ENCODE data around the gene PRPF38B. TPM values are rescaled to one million over a fixed set of nuclear protein-coding genes. Genes with fewer than 3 reads are reported as not detected.
"Not testable (repeated sequence)": the region's sequence is repeated elsewhere in the genome, so short reads cannot be mapped to it uniquely, and the experiment has no call there.

The PRPF38B gene
- total RNA-seq, 1 donor from 2014 or later = 9.9 TPM

DNA sequence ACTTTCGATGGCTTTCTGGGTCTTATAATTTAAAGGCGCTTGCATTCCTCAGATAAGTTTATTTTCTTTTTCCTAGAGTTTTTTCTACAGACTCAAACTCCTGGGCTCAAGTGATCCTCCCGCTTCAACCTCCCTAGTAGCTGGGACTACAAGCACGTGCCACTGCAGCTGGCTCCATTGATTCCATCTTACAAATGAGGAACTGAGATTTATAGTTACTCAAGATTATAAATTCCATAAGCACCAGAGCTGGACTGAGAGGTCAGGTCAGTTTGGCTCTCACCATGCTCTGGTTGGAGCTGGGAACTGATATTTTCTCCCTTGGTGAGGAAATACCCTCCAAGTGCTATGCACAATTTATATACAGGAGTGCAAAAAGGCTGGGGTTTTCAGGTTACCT, 13.4 kb upstream of the PRPF38B start:
- no peak for DNase-seq (ENCODE audit: low read depth in 2 of 2)

DNA sequence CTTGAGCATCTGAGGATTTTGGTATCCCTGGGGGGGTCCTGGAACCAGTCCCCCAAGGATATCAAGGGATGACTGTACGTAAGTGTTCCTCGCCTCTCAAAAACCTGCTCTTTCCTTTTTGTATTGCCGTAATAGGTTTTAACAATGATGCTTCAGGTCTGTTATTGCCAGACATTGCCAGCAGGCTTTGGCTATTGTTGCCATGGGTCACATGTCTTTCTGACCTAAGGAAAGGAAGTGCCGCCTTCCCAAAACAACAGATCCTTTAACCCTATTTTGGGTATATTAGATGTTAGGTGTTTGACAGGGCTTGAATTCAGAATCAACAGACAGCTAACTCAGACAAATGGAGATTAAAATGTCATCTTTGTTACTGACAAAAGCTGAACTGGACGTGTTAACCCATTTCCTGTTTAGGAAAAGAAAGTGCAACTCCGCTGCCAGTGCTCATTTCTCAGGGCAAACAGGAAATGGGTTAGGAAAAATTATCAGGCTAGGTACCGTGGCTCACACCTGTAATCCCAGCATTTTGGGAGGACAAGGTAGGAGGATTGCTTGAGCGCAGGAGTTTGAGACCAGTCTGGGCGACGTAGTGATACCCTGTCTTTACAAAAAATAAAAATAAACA, 12.4 kb upstream of the PRPF38B start:
- peak; percentile 29 to 57 for DNase-seq (ENCODE audit: low read depth in 2 of 2)

DNA sequence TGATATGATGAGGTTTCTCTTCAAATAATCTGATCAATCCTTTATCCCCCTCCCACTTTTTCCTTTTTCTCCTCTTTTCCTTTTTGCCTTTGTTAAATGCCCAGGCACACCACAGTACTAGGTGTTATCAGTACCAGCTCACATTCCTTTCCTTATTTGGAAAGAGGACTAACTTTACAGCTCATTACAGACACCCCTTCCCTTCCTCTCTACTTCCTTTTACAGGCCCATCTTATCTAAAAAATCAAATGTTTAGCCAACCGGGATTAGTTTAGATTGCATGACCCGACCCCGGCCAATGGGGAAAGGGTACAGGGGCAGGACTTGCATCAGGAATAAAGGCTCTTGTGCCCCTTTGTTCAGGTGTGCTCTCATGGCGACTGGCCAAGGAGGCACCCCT, 10.4 kb upstream of the PRPF38B start:
- DNase-seq (ENCODE audit: low read depth in 2 of 2) = not testable (repeated sequence)

DNA sequence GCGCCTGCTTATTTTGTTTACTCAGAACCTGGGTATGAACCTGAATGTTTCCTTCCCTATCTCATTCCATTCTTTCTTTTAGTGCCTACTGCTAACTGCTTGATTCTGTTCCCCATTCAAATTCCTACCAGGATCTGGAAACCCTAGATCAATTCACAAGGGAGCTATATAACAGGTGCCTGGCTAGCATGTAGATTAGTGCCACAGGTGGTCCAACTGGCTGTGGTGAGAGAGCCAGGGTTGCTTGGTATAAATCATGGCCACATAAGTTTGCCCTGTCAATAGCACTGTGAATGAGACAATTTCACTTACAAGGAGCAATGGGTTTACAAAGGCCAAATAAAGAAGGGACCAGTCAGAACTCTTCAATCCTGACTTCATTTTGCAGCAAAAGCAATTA, 6.6 kb upstream of the PRPF38B start:
- DNase-seq (ENCODE audit: low read depth in 2 of 2) = no peak

DNA sequence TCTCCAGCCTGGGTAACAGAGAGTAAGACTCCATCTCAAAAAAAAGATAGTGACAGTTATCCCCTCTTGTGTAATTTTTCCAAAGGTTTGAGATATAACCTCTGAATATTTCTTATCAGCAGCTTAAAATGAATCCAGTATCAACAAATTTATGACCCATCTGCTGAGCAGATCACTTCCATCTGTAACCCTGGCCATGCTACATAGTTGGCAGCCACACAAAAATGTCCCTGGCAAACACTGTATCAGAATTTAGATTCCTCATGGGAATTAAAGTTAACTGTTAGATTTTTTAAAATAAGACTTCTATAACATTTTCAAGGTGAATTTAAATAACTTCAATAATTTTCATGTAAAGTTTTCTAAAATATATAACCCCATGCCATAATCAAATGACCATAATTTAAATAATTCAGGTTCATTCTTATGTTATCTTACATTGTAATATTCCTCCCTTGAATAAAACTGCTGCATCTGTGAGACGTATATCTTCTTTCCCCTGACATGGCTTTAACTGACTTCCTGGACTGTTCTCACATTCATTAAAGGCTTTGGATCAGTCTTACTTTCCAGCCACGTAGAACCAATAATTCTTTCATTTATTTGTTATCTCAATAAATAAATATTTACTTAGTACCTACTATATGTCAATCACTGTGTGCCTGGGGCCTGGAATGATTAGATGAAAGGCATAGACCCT, 5.3 kb upstream of the PRPF38B start:
- peak in 1 of 2 donors; percentile 74 for DNase-seq (ENCODE audit: low read depth in 2 of 2)

DNA sequence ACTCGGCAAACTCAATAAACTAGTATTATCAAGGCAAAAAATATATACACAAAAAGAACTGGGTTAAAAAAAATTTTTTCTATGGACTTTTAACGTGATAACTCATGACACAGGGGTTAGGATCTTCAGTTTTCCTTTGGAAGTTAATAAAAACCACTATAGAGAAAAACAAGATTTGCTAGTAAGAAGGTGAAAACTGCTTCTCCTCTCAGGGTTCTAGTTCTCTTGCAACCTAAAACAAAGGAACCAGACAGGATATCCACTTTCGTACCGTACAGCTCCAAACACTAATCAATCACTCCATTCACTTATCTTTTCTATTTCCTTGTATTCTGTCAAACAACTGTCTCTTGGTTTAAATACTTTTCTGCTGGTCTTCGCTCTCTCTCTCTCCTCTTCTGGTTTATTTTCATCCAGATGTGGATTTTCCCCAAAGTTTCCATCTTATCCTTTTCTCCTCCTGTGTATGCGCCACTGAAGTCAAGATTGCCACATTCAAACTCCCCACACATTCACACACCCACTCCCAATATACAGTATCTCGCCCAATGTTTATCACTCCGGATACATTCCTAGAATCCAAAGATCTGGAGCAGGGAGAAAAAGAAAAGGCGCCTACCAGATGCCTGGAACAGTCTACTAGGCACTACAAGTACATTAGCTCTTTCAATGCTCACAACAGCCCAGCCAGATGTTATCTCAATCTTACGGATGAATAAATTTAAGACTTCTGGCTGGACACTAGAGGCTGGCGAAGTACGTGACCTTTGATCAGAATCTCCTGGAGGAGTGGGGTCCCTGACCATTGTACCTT, 775 bp upstream of the PRPF38B start:
- DNase-seq (ENCODE audit: low read depth in 2 of 2) = no peak

DNA sequence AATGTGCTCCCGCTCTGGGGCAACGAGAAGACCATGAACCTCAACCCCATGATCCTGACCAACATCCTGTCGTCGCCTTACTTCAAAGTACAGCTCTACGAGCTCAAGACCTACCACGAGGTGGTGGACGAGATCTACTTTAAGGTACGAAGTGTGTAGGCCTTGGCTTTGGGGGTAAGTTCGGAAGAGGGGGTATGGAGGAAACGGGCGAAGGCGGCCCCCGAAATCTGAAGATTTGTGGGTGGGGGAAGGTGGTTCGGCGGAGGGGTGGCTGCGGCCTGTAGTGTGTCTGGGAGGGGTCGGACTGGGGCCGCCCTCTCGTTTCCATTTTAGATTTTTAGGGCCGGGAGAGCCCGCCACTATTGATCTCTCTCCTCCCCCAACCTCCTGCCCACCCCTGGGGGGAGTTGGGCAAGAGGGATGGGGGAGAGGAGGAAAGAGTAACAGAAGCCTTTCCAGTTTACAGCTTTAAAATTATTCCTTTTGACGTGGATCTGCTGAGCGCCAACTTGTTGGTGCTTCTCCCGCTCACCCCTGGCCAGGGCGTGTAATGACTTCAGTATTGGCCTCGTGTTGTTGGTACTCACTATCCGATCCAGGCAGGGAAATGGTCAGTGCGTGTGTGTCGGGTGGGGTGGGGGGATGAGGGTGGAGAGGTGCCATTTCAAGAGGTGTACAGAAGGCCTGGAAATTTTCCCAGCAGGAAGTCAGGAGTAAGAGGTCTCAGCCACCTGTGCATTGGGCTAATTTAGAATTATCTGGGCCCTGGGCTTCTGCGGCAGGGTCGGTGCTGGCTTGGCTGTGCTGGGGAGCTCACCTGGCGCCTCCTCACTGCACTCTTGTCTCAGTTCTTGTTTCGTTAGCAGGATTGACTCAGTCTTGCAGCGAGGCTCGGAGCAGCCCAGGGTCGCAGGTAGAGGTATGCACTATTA, 880 bp downstream of the PRPF38B start:
- peak; percentile 55 to 81 for DNase-seq (ENCODE audit: low read depth in 2 of 2)

DNA sequence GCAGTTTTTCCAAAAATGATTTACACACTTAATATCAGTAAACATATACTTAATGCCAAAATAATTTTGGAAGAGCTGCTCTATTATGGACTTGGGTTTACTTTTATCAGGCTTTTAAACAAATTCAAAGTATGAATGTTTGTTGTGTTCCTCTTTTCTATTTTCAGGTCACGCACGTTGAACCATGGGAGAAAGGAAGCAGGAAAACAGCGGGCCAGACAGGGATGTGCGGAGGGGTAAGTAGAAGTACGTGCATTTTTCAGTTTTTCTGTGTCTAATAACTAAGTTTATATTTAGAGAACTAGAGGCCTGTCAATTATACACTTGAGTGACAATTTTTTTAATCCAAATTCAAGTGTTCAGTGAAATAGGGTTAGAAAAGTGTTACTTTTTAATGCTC, 3.4 kb downstream of the PRPF38B start:
- DNase-seq (ENCODE audit: low read depth in 2 of 2) = no peak

DNA sequence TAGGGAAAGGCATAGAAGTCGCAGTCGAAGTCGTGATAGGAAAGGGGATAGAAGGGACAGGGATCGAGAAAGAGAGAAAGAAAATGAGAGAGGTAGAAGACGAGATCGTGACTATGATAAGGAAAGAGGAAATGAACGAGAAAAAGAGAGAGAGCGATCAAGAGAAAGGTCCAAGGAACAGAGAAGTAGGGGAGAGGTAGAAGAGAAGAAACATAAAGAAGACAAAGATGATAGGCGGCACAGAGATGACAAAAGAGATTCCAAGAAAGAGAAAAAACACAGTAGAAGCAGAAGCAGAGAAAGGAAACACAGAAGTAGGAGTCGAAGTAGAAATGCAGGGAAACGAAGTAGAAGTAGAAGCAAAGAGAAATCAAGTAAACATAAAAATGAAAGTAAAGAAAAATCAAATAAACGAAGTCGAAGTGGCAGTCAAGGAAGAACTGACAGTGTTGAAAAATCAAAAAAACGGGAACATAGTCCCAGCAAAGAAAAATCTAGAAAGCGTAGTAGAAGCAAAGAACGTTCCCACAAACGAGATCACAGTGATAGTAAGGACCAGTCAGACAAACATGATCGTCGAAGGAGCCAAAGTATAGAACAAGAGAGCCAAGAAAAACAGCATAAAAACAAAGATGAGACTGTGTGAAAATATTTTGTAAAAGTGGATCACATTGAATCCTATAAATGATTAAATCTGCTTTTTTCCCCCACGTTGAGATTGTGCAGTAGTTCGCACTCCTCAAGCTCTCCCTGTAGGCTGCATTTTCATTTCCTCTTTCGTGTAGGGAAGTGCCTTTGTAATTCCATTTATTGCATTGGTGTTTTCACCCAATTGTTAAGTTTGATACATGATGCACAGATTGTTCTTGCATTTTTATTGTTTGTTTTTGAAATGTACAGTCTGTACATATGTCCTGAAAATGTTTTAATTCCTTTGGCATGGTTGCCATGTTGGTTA, 7.5 kb downstream of the PRPF38B start:
- DNase-seq (ENCODE audit: low read depth in 2 of 2) = no peak

DNA sequence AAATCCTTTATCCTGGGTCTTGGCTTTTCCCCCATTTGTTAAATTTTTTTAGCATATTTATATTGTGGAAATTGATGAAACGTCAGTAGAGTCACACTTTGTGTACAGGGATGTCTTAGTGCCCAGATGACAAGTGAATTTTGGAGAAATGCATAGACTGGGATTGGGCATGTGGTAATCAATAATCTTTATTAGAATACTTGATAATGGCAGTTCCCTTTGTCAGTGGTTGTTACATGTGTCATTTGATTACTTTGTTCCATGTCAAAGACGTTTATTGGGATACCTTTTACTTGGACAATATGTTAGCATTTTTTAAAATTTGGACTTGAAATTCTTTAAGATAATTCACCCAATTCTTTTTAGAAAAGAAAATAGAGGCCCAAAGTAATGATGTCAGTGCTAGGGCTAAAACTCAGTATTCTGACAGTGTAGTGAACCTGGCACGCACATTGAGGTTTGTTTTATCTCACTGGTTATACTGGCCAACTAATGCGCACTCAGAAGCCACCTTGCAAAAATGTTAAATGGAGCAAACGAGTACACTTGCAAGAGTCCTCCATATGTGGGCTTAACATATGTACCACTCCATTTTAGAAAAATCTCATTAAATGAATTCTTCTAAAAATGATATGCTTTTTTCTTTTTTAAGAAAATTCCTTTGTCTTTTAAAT, 9.2 kb downstream of the PRPF38B start:
- no peak for DNase-seq (ENCODE audit: low read depth in 2 of 2)

DNA sequence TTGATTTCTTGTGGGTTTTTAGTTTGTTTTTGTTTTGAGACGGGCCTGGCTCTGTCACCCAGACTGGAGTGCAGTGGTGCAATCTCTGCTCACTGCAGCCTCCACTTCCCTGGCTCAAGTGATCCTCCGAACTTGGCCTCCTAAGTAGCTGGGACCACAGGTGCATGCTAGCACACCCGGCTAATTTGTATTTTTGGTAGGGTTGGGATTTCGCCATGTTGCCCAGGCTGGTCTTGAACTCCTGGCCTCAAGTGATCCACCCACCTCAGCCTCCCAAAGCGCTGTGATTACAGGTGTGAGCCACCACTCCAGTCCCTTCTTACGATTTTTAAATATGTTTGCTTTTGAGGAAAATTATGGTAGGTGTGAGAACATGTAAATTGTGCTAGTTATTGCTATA, 10.0 kb downstream of the PRPF38B start:
- DNase-seq (ENCODE audit: low read depth in 2 of 2) = not testable (repeated sequence)

DNA sequence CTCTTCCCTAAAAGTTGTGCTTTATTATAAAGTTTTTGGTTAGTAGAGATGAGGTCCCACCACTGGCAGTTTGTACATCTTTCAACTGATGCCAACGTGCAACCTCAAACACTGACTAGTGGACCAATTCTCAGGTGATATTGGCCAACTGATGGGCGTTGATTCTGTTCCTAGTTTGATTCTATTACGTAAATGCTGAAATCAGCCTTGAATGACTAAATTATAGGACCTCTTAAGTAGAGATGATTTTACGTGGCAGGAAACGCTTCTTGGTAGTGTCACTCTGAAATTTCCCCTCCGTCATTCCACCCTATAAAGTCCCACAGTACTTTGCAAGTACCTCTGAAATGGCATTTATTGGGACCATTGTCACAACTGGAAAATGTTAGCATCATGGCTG, 11.8 kb downstream of the PRPF38B start:
- peak in 1 of 2 donors; percentile 10 for DNase-seq (ENCODE audit: low read depth in 2 of 2)

DNA sequence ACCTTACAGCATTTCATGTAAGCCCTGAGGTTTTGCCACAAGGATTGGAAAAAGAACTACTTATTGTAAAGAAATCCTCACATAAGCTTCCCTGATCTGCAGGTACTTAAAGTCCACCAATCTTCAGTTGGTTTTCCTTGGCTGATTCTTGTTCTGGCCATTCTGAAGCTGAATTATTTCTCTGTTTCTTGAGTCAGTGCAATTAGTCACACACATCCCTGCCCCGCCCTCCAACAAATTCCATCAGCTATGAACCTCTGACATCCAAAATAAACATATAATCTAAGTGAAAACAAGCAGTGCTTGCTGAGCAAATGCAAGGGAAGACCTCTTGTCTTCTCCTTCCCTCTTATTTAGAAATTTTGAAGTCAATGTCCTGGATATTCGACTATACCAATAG, 12.4 kb downstream of the PRPF38B start:
- DNase-seq (ENCODE audit: low read depth in 2 of 2) = peak in 1 of 2 donors; percentile 61

DNA sequence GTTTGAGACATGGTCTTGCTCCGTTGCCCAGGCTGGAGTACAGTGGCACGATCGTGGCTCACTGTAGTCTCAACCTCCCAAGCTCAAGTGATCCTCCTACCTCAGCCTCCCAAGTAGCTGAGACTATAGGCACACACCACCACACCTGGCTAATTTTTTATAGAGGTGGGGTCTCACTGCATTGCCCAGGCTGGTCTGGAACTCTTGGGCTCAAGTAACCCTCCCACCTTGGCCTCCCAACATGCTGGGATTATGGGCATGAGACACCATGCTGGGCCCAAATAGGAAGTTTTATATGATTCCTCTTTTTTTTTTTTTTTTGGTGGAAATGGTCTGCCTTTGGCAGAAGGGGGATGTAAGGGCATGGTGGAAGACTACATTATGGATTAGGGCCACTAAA, 14.5 kb downstream of the PRPF38B start:
- DNase-seq (ENCODE audit: low read depth in 2 of 2) = no peak

DNA sequence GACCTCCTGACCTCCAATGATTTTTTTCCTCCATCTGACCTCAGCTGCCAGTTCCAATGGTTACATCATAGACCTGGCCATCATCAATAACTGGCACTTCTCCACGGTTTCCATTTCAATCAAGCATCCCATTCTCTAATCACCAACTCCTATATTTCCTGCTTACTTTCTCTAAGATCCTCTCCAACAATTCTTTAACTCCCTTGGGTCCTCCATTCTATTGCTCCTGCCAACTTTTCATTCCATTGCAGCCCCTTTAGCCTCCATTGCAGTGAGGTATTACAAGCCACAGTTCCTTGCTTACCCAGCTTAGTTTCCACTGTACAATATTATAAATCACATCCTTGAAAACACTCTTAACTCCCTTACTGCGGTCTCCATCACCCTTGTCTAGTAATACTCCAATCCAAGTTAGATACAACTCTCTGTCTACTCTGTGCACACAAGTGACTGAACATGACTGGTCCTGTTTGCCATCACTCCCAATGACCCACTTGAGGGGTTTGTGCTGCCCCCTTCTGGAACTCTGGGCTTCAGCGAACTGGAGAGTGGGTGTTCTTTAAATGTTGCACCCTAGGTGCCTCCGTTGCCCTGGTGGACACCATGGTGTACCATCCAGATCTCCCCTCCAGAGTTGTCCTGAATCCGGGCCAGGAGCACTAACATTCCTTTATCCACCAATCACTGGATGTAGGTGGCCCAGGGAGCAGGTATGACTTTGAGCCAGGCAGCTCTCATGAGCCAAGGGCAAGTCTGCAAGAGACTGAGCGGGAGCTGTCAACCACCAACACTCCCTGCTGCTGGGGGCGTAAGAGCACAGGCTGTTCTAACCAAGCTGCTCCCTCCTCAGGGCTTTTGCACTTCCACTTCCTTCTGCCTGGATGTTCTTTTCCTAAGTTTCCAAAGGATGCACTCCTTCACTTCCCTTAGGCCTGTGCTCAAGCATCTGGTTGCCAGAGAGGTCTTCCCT, 16.9 kb downstream of the PRPF38B start:
- DNase-seq (ENCODE audit: low read depth in 2 of 2) = peak in 1 of 2 donors; percentile 20

DNA sequence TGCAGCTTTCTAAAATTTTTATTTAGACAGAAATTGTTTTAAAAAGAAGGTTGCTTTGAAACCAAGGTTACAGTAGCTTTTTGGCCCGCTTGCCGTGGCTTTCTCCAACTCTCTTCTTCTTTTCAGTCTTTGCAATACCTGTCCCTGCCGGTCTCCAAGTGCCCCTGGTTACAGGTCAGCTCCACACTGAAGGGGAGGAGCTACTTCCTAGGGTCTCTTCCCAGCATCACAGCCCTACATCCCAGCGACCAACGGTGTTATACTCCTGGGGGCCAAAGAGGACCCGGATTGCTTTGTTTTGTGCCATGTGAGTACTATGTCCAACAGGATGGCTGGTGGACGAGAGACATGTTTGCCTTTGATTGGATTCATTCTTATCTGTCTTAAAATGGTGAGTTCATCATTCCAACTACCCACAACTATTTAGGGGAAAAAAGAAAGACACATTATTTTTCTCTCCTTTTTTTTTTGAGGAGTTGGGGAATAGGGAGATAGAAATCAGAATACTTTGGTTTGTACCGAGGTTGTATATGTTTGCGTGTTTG, 20.6 kb downstream of the PRPF38B start, which contains the start of gene FNDC7:
Gene FNDC7, plus strand, starts transcription at position 303 of the 545 bp plus-strand sequence. Its CDS starts 26 bp downstream, at position 329.
- DNase-seq (ENCODE audit: low read depth in 2 of 2) = no peak

DNA sequence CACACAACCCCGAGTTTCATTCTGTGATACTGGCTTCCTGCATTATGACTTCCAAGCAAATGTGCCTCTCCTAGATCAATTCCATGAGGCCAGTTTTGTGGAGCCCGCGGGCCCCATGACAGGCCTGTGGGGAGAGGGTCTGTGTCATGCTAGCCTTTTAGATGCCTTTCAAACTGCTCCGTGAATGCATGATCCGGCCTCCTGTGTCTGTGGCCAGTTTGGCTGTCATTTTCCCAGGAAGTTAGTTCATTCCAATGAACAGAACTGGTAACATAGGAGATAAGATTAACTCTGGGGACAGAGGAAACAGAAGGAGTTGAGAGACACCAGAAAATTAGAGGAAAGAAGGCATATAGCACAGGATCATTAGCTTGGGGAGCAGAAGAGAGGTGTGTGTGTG, 23.8 kb downstream of the PRPF38B start:
- no peak for DNase-seq (ENCODE audit: low read depth in 2 of 2)

Measured in lung microvascular endothelial cell (primary cell).